Measurements from ENCODE around the gene AMOTL2.

The AMOTL2 gene

GRCh38 chr3:134339331-134339730 lies 34.9 kb downstream of the AMOTL2 start:
- no peak overlapping the region for H2AK5ac ChIP-seq (ENCODE audit: low read length)
- H3K23ac ChIP-seq (ENCODE audit: low read length): no peak overlapping the region
- no peaks in the 10 kb centered on the region for H3K36me3 ChIP-seq (ENCODE audit: control insufficient read depth, insufficient read depth, low read length)
- no peaks in the 10 kb centered on the region for H3K27me3 ChIP-seq (ENCODE audit: insufficient read depth, low read length, poor library complexity)
- no peak overlapping the region for H3K4me3 ChIP-seq (ENCODE audit: low read length)
- no peak overlapping the region for H3K18ac ChIP-seq (ENCODE audit: low read length)
- H2BK15ac ChIP-seq (replicated peaks; ENCODE audit: low read depth): no peak overlapping the region
- no peaks in the 10 kb centered on the region for H3K79me1 ChIP-seq (ENCODE audit: low read length)
- WGBS (ENCODE audit: extremely low coverage, insufficient coverage, low lambda C conversion rate): no CpG with 5 or more reads among the region's 9 CpGs
- DNase-seq: peak; percentile 37
- H3K79me2 ChIP-seq (ENCODE audit: control insufficient read depth, insufficient read depth, low read length): no peaks in the 10 kb centered on the region
- no peak overlapping the region for H3K4me2 ChIP-seq (ENCODE audit: low read length)
- H4K8ac ChIP-seq (ENCODE audit: low read depth, low read length): no peak overlapping the region
- no peak overlapping the region for H3K27ac ChIP-seq (ENCODE audit: low read depth, low read length)
- H3K4ac ChIP-seq (ENCODE audit: low read depth, low read length): no peak overlapping the region
- no peak overlapping the region for H3K56ac ChIP-seq (ENCODE audit: low read length)
- H3K4me1 ChIP-seq (ENCODE audit: control insufficient read depth, low read depth, low read length): peaks cover 9% of the 10 kb centered on the region
- no peak overlapping the region for H2BK120ac ChIP-seq (ENCODE audit: low read depth, low read length)
- H2BK5ac ChIP-seq (ENCODE audit: low read length): no peak overlapping the region
- no peak overlapping the region for H4K5ac ChIP-seq (ENCODE audit: low read length)
- no peak overlapping the region for H3K9ac ChIP-seq (ENCODE audit: low read length)

- Histone ChIP-seq H2BK5ac (ENCODE audit: low read length) (no peak overlapping the region), H3K4me2 (ENCODE audit: low read length) (no peak overlapping the region), H2AK5ac (ENCODE audit: low read length) (no peak overlapping the region), H3K9ac (ENCODE audit: low read length) (no peak overlapping the region), H2BK120ac (ENCODE audit: low read depth, low read length) (no peak overlapping the region), H4K8ac (ENCODE audit: low read depth, low read length) (no peak overlapping the region), H3K27me3 (ENCODE audit: insufficient read depth, low read length, poor library complexity) (no peaks in the 10 kb centered on the region), H3K18ac (ENCODE audit: low read length) (no peak overlapping the region), H3K4me1 (ENCODE audit: control insufficient read depth, low read depth, low read length) (peaks cover 14% of the 10 kb centered on the region), H3K79me2 (ENCODE audit: control insufficient read depth, insufficient read depth, low read length) (no peaks in the 10 kb centered on the region), H3K27ac (ENCODE audit: low read depth, low read length) (no peak overlapping the region), H3K4me3 (ENCODE audit: low read length) (no peak overlapping the region), H3K36me3 (ENCODE audit: control insufficient read depth, insufficient read depth, low read length) (no peaks in the 10 kb centered on the region), H3K56ac (ENCODE audit: low read length) (no peak overlapping the region), H3K23ac (ENCODE audit: low read length) (no peak overlapping the region), H4K5ac (ENCODE audit: low read length) (no peak overlapping the region), H2BK15ac (replicated peaks; ENCODE audit: low read depth) (no peak overlapping the region), H3K79me1 (ENCODE audit: low read length) (no peaks in the 10 kb centered on the region), H3K4ac (ENCODE audit: low read depth, low read length) (no peak overlapping the region)
- WGBS (ENCODE audit: extremely low coverage, insufficient coverage, low lambda C conversion rate): no CpG with 5 or more reads among the region's 5 CpGs
- DNase-seq: no peak
Observed at GRCh38 chr3:134338516-134339261, 35.6 kb downstream of the AMOTL2 start.

GRCh38 chr3:134338201-134338512 lies 36.1 kb downstream of the AMOTL2 start:
- no peak overlapping the region for H4K5ac ChIP-seq (ENCODE audit: low read length)
- no peaks in the 10 kb centered on the region for H3K27me3 ChIP-seq (ENCODE audit: insufficient read depth, low read length, poor library complexity)
- H3K4ac ChIP-seq (ENCODE audit: low read depth, low read length): no peak overlapping the region
- H3K18ac ChIP-seq (ENCODE audit: low read length): no peak overlapping the region
- no peak overlapping the region for H2BK15ac ChIP-seq (replicated peaks; ENCODE audit: low read depth)
- H3K23ac ChIP-seq (ENCODE audit: low read length): no peak overlapping the region
- DNase-seq: no peak
- no peak overlapping the region for H4K8ac ChIP-seq (ENCODE audit: low read depth, low read length)
- H2BK5ac ChIP-seq (ENCODE audit: low read length): no peak overlapping the region
- WGBS (ENCODE audit: extremely low coverage, insufficient coverage, low lambda C conversion rate): no CpG with 5 or more reads among the region's 2 CpGs
- no peaks in the 10 kb centered on the region for H3K36me3 ChIP-seq (ENCODE audit: control insufficient read depth, insufficient read depth, low read length)
- H3K79me1 ChIP-seq (ENCODE audit: low read length): no peaks in the 10 kb centered on the region
- H3K79me2 ChIP-seq (ENCODE audit: control insufficient read depth, insufficient read depth, low read length): no peaks in the 10 kb centered on the region
- H3K4me1 ChIP-seq (ENCODE audit: control insufficient read depth, low read depth, low read length): peaks cover 17% of the 10 kb centered on the region
- H3K27ac ChIP-seq (ENCODE audit: low read depth, low read length): no peak overlapping the region
- H3K9ac ChIP-seq (ENCODE audit: low read length): no peak overlapping the region
- no peak overlapping the region for H3K56ac ChIP-seq (ENCODE audit: low read length)
- no peak overlapping the region for H3K4me2 ChIP-seq (ENCODE audit: low read length)
- no peak overlapping the region for H2BK120ac ChIP-seq (ENCODE audit: low read depth, low read length)
- no peak overlapping the region for H3K4me3 ChIP-seq (ENCODE audit: low read length)
- H2AK5ac ChIP-seq (ENCODE audit: low read length): no peak overlapping the region

GRCh38 chr3:134337511-134338200 lies 36.6 kb downstream of the AMOTL2 start:
- Histone ChIP-seq H3K9ac (ENCODE audit: low read length) (no peak overlapping the region), H3K4me3 (ENCODE audit: low read length) (no peak overlapping the region), H3K18ac (ENCODE audit: low read length) (no peak overlapping the region), H4K8ac (ENCODE audit: low read depth, low read length) (no peak overlapping the region), H2BK5ac (ENCODE audit: low read length) (no peak overlapping the region), H2BK120ac (ENCODE audit: low read depth, low read length) (no peak overlapping the region), H3K4me2 (ENCODE audit: low read length) (no peak overlapping the region), H3K4ac (ENCODE audit: low read depth, low read length) (no peak overlapping the region), H4K5ac (ENCODE audit: low read length) (no peak overlapping the region), H3K27ac (ENCODE audit: low read depth, low read length) (no peak overlapping the region), H3K79me1 (ENCODE audit: low read length) (no peaks in the 10 kb centered on the region), H3K4me1 (ENCODE audit: control insufficient read depth, low read depth, low read length) (peaks cover 19% of the 10 kb centered on the region), H2BK15ac (replicated peaks; ENCODE audit: low read depth) (no peak overlapping the region), H3K23ac (ENCODE audit: low read length) (no peak overlapping the region), H3K27me3 (ENCODE audit: insufficient read depth, low read length, poor library complexity) (no peaks in the 10 kb centered on the region), H3K36me3 (ENCODE audit: control insufficient read depth, insufficient read depth, low read length) (no peaks in the 10 kb centered on the region), H3K79me2 (ENCODE audit: control insufficient read depth, insufficient read depth, low read length) (no peaks in the 10 kb centered on the region), H3K56ac (ENCODE audit: low read length) (no peak overlapping the region), H2AK5ac (ENCODE audit: low read length) (no peak overlapping the region)
- WGBS (ENCODE audit: extremely low coverage, insufficient coverage, low lambda C conversion rate): no CpG with 5 or more reads among the region's 3 CpGs
- no peak for DNase-seq

GRCh38 chr3:134337071-134337482 lies 37.2 kb downstream of the AMOTL2 start:
- H3K23ac ChIP-seq (ENCODE audit: low read length): no peak overlapping the region
- no peak overlapping the region for H2BK15ac ChIP-seq (replicated peaks; ENCODE audit: low read depth)
- H3K27ac ChIP-seq (ENCODE audit: low read depth, low read length): no peak overlapping the region
- no peak overlapping the region for H4K5ac ChIP-seq (ENCODE audit: low read length)
- DNase-seq: no peak
- no peaks in the 10 kb centered on the region for H3K79me2 ChIP-seq (ENCODE audit: control insufficient read depth, insufficient read depth, low read length)
- H3K56ac ChIP-seq (ENCODE audit: low read length): no peak overlapping the region
- H2BK5ac ChIP-seq (ENCODE audit: low read length): no peak overlapping the region
- no peak overlapping the region for H3K4me3 ChIP-seq (ENCODE audit: low read length)
- no peak overlapping the region for H4K8ac ChIP-seq (ENCODE audit: low read depth, low read length)
- H3K79me1 ChIP-seq (ENCODE audit: low read length): no peaks in the 10 kb centered on the region
- H3K4ac ChIP-seq (ENCODE audit: low read depth, low read length): no peak overlapping the region
- H2BK120ac ChIP-seq (ENCODE audit: low read depth, low read length): no peak overlapping the region
- peak overlapping the region; percentile 8 for H3K18ac ChIP-seq (ENCODE audit: low read length)
- H3K9ac ChIP-seq (ENCODE audit: low read length): no peak overlapping the region
- H3K4me2 ChIP-seq (ENCODE audit: low read length): no peak overlapping the region
- H3K27me3 ChIP-seq (ENCODE audit: insufficient read depth, low read length, poor library complexity): no peaks in the 10 kb centered on the region
- H2AK5ac ChIP-seq (ENCODE audit: low read length): no peak overlapping the region
- no CpG with 5 or more reads among the region's 8 CpGs for WGBS (ENCODE audit: extremely low coverage, insufficient coverage, low lambda C conversion rate)
- peaks cover 22% of the 10 kb centered on the region for H3K4me1 ChIP-seq (ENCODE audit: control insufficient read depth, low read depth, low read length)
- H3K36me3 ChIP-seq (ENCODE audit: control insufficient read depth, insufficient read depth, low read length): no peaks in the 10 kb centered on the region

All from mesendoderm (in vitro differentiated cells).